Thoracic aorta (tissue), 2 donors: ENCODE measurements around the gene FAM13A. TPM values are rescaled to one million over a fixed set of nuclear protein-coding genes. Genes with fewer than 3 reads are reported as not detected.
A peak's percentile ranks its signal among the peaks of the same experiment; 100 is the strongest.

Experiments
- ATAC-seq: fragments of 150-250 bp; one replicate; pipeline ENCODE4 v1.8.0; 2017; ENCODE audit warnings: low read depth; ENCODE audit not compliant: insufficient number of reproducible peaks, low FRiP score
- DNase-seq: peaks from one replicate; pipeline ENCODE4 v3.0.0-alpha.2; 2020; ENCODE audit warnings: low spot score
- H3K27ac ChIP-seq, 2 donors: fragments of 200-600 bp; sonication (generic); 1 replicate in 1 of 2; 2 replicates in 1 of 2; pipeline ENCODE4 v1.5.1; 2016; ENCODE audit warnings: mild to moderate bottlenecking in 2 of 2, moderate library complexity in 2 of 2
- H3K27me3 ChIP-seq: fragments of 200-600 bp; sonication (generic); replicated peaks from 2 replicates; pipeline ENCODE4 v1.6.0; 2016; ENCODE audit warnings: mild to moderate bottlenecking; ENCODE audit not compliant: insufficient read depth
- H3K36me3 ChIP-seq: fragments of 200-600 bp; sonication (generic); one replicate; pipeline ENCODE4 v1.5.1; 2016
- H3K4me1 ChIP-seq, 2 donors: fragments of 200-600 bp; sonication (generic); 1 replicate in 1 of 2; 2 replicates in 1 of 2; pipeline versions ENCODE4 v1.5.1 to v1.6.0; 2016; ENCODE audit warnings: low read depth in 2 of 2, mild to moderate bottlenecking in 1 of 2; ENCODE audit not compliant: control insufficient read depth in 1 of 2
- H3K4me3 ChIP-seq: fragments of 200-600 bp; sonication (generic); 2 replicates; pipeline ENCODE4 v1.5.1; 2016; ENCODE audit warnings: mild to moderate bottlenecking
- H3K9me3 ChIP-seq: fragments of 200-600 bp; sonication (generic); 2 replicates; pipeline ENCODE4 v1.5.1; 2016
- total RNA-seq, 2 donors: library from RNA; depleted of rRNA; stranded (reverse); fragments of >200 nt; gene quantifications; one replicate each; pipeline versions ENCODE4 v1.1.0 to v1.2.3, GENCODE V29; 2016
- TF ChIP-seq, protein P1 (sequence below): fragments of 200-600 bp; sonication (generic); IDR thresholded peaks from one replicate; pipeline ENCODE4 v1.5.1; 2019; ENCODE audit warnings: antibody characterized with exemption

FAM13A gene
- total RNA-seq, 2 donors from 2014 or later = 27.3 to 32.5 TPM

DNA sequence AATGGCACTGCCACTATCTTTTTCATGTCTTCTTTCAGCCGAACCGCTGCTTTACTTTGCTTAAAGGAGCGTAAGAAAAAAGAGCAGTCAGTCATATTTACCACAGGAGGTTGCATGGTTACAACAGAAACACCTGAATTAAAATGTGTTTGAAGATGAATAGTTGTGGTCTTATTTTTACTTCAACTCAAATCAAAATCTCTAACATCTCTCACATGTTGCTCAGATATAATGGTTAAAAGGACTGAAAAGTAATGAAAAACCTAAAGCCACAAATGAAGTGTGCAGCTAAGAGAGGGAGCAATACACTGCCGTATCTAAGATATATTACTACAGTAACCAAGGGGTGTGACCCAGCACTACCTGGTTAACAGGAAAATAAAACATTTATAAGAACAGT, 27.4 kb downstream of the FAM13A start:
- Histone ChIP-seq H3K4me3 (no peak overlapping the region), H3K27ac (no peak overlapping the region), H3K4me1 (no peaks in the 10 kb centered on the region), H3K36me3 (no peaks in the 10 kb centered on the region), H3K27me3 (no peaks in the 10 kb centered on the region), H3K9me3 (no peaks in the 10 kb centered on the region)
- TF ChIP-seq, protein P1, sequence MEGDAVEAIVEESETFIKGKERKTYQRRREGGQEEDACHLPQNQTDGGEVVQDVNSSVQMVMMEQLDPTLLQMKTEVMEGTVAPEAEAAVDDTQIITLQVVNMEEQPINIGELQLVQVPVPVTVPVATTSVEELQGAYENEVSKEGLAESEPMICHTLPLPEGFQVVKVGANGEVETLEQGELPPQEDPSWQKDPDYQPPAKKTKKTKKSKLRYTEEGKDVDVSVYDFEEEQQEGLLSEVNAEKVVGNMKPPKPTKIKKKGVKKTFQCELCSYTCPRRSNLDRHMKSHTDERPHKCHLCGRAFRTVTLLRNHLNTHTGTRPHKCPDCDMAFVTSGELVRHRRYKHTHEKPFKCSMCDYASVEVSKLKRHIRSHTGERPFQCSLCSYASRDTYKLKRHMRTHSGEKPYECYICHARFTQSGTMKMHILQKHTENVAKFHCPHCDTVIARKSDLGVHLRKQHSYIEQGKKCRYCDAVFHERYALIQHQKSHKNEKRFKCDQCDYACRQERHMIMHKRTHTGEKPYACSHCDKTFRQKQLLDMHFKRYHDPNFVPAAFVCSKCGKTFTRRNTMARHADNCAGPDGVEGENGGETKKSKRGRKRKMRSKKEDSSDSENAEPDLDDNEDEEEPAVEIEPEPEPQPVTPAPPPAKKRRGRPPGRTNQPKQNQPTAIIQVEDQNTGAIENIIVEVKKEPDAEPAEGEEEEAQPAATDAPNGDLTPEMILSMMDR = no peak
- ATAC-seq (no peak), DNase-seq (no peak)

DNA sequence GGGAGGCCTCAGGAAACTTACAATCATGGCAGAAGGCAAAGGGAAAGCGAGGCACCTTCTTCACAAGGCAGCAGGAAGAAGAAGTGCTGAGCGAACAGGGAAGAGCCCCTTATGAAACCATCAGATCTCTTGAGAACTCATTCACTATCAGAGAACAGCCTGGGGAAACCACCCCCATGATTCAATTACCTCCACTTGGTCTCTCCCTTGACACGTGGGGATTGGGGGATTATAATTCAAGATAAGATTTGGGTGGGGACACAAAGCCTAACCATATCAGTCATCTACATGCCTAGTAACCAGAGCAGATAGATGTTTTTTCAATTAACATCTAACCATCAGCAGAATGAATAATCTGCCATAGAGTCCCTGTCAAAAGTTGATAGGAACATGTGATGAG, 30.4 kb downstream of the FAM13A start:
- TF ChIP-seq, protein P1 = no peak
- Histone ChIP-seq H3K27ac (no peak overlapping the region), H3K36me3 (no peaks in the 10 kb centered on the region), H3K4me1 (peaks cover 9 to 18% of the 10 kb centered on the region in 2 donors), H3K9me3 (no peaks in the 10 kb centered on the region), H3K4me3 (no peak overlapping the region), H3K27me3 (no peaks in the 10 kb centered on the region)
- DNase-seq (no peak), ATAC-seq (no peak)

DNA sequence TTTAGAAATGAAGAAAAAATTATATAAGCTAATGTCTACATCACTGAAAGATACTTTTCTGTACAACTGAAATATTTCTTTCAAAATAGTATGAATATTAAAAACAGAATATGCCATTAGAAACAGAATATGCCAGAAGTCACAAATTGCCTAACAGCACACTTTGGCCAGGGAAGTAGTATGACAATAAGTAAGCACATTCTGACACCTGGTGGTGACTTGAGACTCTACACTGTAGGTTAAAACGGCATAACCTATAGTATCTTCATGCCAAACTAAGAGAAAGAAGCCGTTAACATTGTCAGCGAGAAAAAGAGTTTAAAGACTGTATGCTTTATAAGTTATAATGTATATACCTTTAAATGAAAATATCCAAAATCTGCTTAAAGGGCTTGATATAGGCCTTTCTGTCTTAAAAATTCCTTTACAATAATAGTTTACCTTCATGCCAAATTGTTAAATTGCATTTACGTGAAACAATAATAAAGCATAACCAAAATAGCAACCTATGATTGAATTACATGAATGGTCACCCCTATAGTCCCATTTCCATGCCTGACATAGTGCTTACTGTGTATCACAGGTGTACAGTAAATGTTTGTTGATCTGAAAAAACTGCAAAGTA, 32.8 kb downstream of the FAM13A start:
- H3K27me3 ChIP-seq = no peaks in the 10 kb centered on the region
- no peak overlapping the region for H3K27ac ChIP-seq
- DNase-seq (peak; percentile 28), ATAC-seq (peak; percentile 91)
- no peaks in the 10 kb centered on the region for H3K9me3 ChIP-seq
- H3K4me1 ChIP-seq = peaks cover 9 to 18% of the 10 kb centered on the region in 2 donors
- H3K36me3 ChIP-seq = peaks cover 2% of the 10 kb centered on the region
- TF ChIP-seq, protein P1 = peak; percentile 88
- H3K4me3 ChIP-seq = no peak overlapping the region

DNA sequence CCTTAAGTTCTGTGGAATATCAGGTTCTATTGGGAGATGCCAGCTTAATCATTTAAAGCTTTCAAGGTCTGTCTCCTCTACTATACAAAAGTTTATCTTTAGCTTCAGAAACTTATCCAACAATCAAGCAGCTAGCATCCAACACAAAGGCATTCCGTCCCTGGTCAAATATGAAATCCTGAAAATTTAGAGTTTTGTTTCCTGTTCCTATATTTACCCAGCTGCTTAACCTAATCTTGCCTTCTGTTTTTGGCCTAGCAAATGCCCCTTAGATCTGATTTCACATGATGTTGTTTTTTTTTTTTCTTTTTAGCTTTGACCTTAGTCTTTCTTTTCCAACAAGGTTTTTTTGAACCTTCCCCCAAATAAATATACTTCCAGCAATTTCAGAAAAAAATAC, 33.8 kb downstream of the FAM13A start:
- DNase-seq (no peak), ATAC-seq (no peak)
- H3K4me1 ChIP-seq = peaks cover 9 to 18% of the 10 kb centered on the region in 2 donors
- TF ChIP-seq, protein P1 = no peak
- no peak overlapping the region for H3K4me3 ChIP-seq
- H3K27ac ChIP-seq = peak overlapping the region in 1 of 2 donors; percentile 17
- peaks cover 7% of the 10 kb centered on the region for H3K36me3 ChIP-seq
- H3K9me3 ChIP-seq = no peaks in the 10 kb centered on the region
- no peaks in the 10 kb centered on the region for H3K27me3 ChIP-seq

DNA sequence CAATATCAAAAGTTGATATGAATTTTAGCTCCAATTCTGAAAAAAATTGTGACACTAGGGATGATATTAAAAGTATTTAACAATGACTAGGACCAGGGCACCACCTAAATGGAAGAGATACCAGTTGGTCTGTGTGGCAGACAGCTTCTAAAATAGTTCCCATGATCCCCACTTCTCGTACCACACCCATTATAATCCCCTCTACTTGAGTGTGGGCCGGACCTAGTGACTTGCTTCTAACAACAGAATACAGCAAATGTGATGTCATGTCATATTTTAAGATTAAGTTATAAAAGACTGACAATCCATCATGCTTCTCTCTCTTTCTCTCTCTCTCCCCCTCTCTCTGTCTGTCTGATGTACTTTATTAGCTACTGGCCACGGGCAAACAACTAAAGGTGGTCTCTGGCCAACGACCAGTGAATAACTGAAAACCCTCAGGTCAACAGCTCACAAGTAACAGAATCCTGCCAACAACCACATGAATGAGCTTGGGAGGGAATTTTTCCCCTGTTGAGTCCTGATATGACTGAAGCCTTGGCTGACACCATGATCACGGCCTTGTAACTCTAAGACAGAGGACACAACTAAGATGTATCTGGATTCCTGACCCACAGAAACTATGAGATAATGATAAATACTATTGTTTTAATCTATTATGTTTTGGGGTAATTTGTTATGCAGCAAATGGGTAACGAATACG, 34.4 kb downstream of the FAM13A start:
- peak overlapping the region in 1 of 2 donors; percentile 17 for H3K27ac ChIP-seq
- no peaks in the 10 kb centered on the region for H3K27me3 ChIP-seq
- TF ChIP-seq, protein P1 = no peak
- no peak for ATAC-seq
- peaks cover 9 to 18% of the 10 kb centered on the region in 2 donors for H3K4me1 ChIP-seq
- no peaks in the 10 kb centered on the region for H3K9me3 ChIP-seq
- DNase-seq = no peak
- H3K36me3 ChIP-seq = peaks cover 7% of the 10 kb centered on the region
- no peak overlapping the region for H3K4me3 ChIP-seq
